T-helper 17 cell (primary cell): Measurements from ENCODE around the gene TMEM183A. TPM values are rescaled to one million over a fixed set of nuclear protein-coding genes. Genes with fewer than 3 reads are reported as not detected.

Source experiments
- ATAC-seq: fragments of 150-1000 bp; cut with Tn5 transposase; 2 replicates; pipeline ENCODE4 v1.10.0; 2021; ENCODE audit warnings: mild to moderate bottlenecking, moderate library complexity
- DNase-seq, 3 donors: peaks; one replicate each; pipeline versions ENCODE4 v3.0.0 to v3.0.0-alpha.2; 2020 to 2021
- H3K9me3 ChIP-seq: one replicate; pipeline ENCODE4 v1.7.0; 2013; ENCODE audit warnings: low read length, mild to moderate bottlenecking; ENCODE audit not compliant: control insufficient read depth, poor library complexity, severe bottlenecking
- H3K27ac Mint-ChIP-seq: one replicate; pipeline ENCODE4 v1.8.0; 2022; ENCODE audit warnings: mild to moderate bottlenecking, moderate library complexity, mixed read lengths
- H3K27me3 Mint-ChIP-seq: one replicate; pipeline ENCODE4 v1.8.0; 2022; ENCODE audit warnings: mixed read lengths
- H3K36me3 Mint-ChIP-seq: one replicate; pipeline ENCODE4 v1.8.0; 2022; ENCODE audit warnings: low read depth, mixed read lengths
- H3K4me1 Mint-ChIP-seq: one replicate; pipeline ENCODE4 v1.8.0; 2022; ENCODE audit warnings: mild to moderate bottlenecking, mixed read lengths
- H3K4me3 Mint-ChIP-seq: one replicate; pipeline ENCODE4 v1.8.0; 2022; ENCODE audit warnings: mild to moderate bottlenecking, moderate library complexity, mixed read lengths
- total RNA-seq, 4 donors: library from RNA in 2 of 4; stranded (reverse) in 2 of 4; gene quantifications; one replicate each; pipeline ENCODE4 v1.2.3 and lab custom pipeline; 2022 to 2026

Gene TMEM183A
- total RNA-seq, 2 donors from 2014 or later: 118 to 130 TPM

- no peaks in the 10 kb centered on the region for H3K36me3 Mint-ChIP-seq
- H3K4me3 Mint-ChIP-seq: peak overlapping the region; percentile 87
- no peak for DNase-seq
- peak overlapping the region; percentile 60 for H3K27ac Mint-ChIP-seq
- peaks cover 5% of the 10 kb centered on the region for H3K27me3 Mint-ChIP-seq
- H3K4me1 Mint-ChIP-seq: peaks cover 10% of the 10 kb centered on the region
- ATAC-seq: peak; percentile 54
- H3K9me3 ChIP-seq: no peaks in the 10 kb centered on the region
Measured at GRCh38 chr1:203026666-203027663, 19.8 kb downstream of the TMEM183A start.

- no peak for DNase-seq
- Mint-ChIP-seq H3K27me3 (peaks cover 5% of the 10 kb centered on the region), H3K4me3 (peak overlapping the region; percentile 43), H3K36me3 (no peaks in the 10 kb centered on the region), H3K4me1 (peaks cover 10% of the 10 kb centered on the region), H3K27ac (no peak overlapping the region)
- H3K9me3 ChIP-seq: no peaks in the 10 kb centered on the region
- no peak for ATAC-seq
Measured at GRCh38 chr1:203028067-203028783, 21.1 kb downstream of the TMEM183A start.

- no peaks in the 10 kb centered on the region for H3K9me3 ChIP-seq
- Mint-ChIP-seq H3K27me3 (peaks cover 5% of the 10 kb centered on the region), H3K36me3 (peaks cover under 1% of the 10 kb centered on the region), H3K4me3 (peak overlapping the region; percentile 28), H3K27ac (no peak overlapping the region), H3K4me1 (peaks cover 13% of the 10 kb centered on the region)
- ATAC-seq (no peak), DNase-seq (no peak)
Measured at GRCh38 chr1:203028784-203029553, 21.8 kb downstream of the TMEM183A start.

GRCh38 chr1:203031467-203031866 is 24.3 kb downstream of the TMEM183A start:
- Mint-ChIP-seq H3K4me3 (no peak overlapping the region), H3K27ac (peak overlapping the region; percentile 72), H3K36me3 (peaks cover 3% of the 10 kb centered on the region), H3K4me1 (peaks cover 13% of the 10 kb centered on the region), H3K27me3 (peaks cover 5% of the 10 kb centered on the region)
- DNase-seq: no peak
- ATAC-seq: no peak
- no peaks in the 10 kb centered on the region for H3K9me3 ChIP-seq

- Mint-ChIP-seq H3K4me1 (peaks cover 9% of the 10 kb centered on the region), H3K27ac (no peak overlapping the region), H3K36me3 (peaks cover 3% of the 10 kb centered on the region), H3K27me3 (peaks cover 13% of the 10 kb centered on the region), H3K4me3 (no peak overlapping the region)
- DNase-seq: no peak
- no peaks in the 10 kb centered on the region for H3K9me3 ChIP-seq
- no peak for ATAC-seq
Measured at GRCh38 chr1:203033287-203033686, 26.1 kb downstream of the TMEM183A start.

- Mint-ChIP-seq H3K4me3 (no peak overlapping the region), H3K4me1 (peaks cover 6% of the 10 kb centered on the region), H3K27me3 (peaks cover 18% of the 10 kb centered on the region), H3K36me3 (peaks cover 3% of the 10 kb centered on the region), H3K27ac (no peak overlapping the region)
- DNase-seq (no peak), ATAC-seq (no peak)
- H3K9me3 ChIP-seq: no peaks in the 10 kb centered on the region
Measured at GRCh38 chr1:203033917-203034316, 26.7 kb downstream of the TMEM183A start.

GRCh38 chr1:203034422-203035110 is 27.4 kb downstream of the TMEM183A start:
- DNase-seq: no peak
- Mint-ChIP-seq H3K27me3 (peaks cover 24% of the 10 kb centered on the region), H3K27ac (no peak overlapping the region), H3K4me3 (no peak overlapping the region), H3K4me1 (peaks cover 10% of the 10 kb centered on the region), H3K36me3 (peaks cover 6% of the 10 kb centered on the region)
- no peaks in the 10 kb centered on the region for H3K9me3 ChIP-seq
- no peak for ATAC-seq

- no peak overlapping the region for H3K4me3 Mint-ChIP-seq
- DNase-seq: no peak
- H3K27me3 Mint-ChIP-seq: peaks cover 26% of the 10 kb centered on the region
- ATAC-seq: no peak
- peaks cover 6% of the 10 kb centered on the region for H3K36me3 Mint-ChIP-seq
- no peak overlapping the region for H3K27ac Mint-ChIP-seq
- no peaks in the 10 kb centered on the region for H3K9me3 ChIP-seq
- H3K4me1 Mint-ChIP-seq: peaks cover 10% of the 10 kb centered on the region
Measured at GRCh38 chr1:203035111-203036000, 28.2 kb downstream of the TMEM183A start.

- Mint-ChIP-seq H3K4me1 (peaks cover 10% of the 10 kb centered on the region), H3K27ac (no peak overlapping the region), H3K36me3 (peaks cover 6% of the 10 kb centered on the region), H3K27me3 (peaks cover 26% of the 10 kb centered on the region), H3K4me3 (no peak overlapping the region)
- H3K9me3 ChIP-seq: no peaks in the 10 kb centered on the region
- DNase-seq (no peak), ATAC-seq (no peak)
Measured at GRCh38 chr1:203036135-203036534, 29.0 kb downstream of the TMEM183A start.

- no peaks in the 10 kb centered on the region for H3K9me3 ChIP-seq
- H3K36me3 Mint-ChIP-seq: peaks cover 6% of the 10 kb centered on the region
- DNase-seq (no peak), ATAC-seq (no peak)
- peaks cover 26% of the 10 kb centered on the region for H3K27me3 Mint-ChIP-seq
- H3K27ac Mint-ChIP-seq: no peak overlapping the region
- H3K4me1 Mint-ChIP-seq: peaks cover 9% of the 10 kb centered on the region
- no peak overlapping the region for H3K4me3 Mint-ChIP-seq
Measured at GRCh38 chr1:203036537-203036936, 29.4 kb downstream of the TMEM183A start.

- H3K9me3 ChIP-seq: no peaks in the 10 kb centered on the region
- DNase-seq: no peak
- H3K36me3 Mint-ChIP-seq: peaks cover 6% of the 10 kb centered on the region
- H3K4me3 Mint-ChIP-seq: no peak overlapping the region
- no peak for ATAC-seq
- peak overlapping the region; percentile 76 for H3K27ac Mint-ChIP-seq
- peaks cover 26% of the 10 kb centered on the region for H3K27me3 Mint-ChIP-seq
- peaks cover 9% of the 10 kb centered on the region for H3K4me1 Mint-ChIP-seq
Measured at GRCh38 chr1:203037509-203038190, 30.5 kb downstream of the TMEM183A start.
